H9 (cell line): ENCODE results near the gene ZNF77. TPM values are rescaled to one million over a fixed set of nuclear protein-coding genes. Genes with fewer than 3 reads are reported as not detected.

Source experiments
- DNase-seq: peaks from one replicate; pipeline ENCODE4 v3.0.0-alpha.2; 2017
- H2AFZ ChIP-seq: one replicate; pipeline ENCODE4 v1.6.1; 2013; ENCODE audit warnings: mild to moderate bottlenecking, low read length, control low read depth, moderate library complexity
- H2AK5ac ChIP-seq: 2 replicates; pipeline ENCODE4 v1.6.1; 2013; ENCODE audit warnings: low read length, control low read depth, mixed read lengths; ENCODE audit not compliant: insufficient read length
- H2BK120ac ChIP-seq: one replicate; pipeline ENCODE4 v1.6.1; 2013; ENCODE audit warnings: low read depth, mild to moderate bottlenecking, low read length, control low read depth, inconsistent platforms; ENCODE audit not compliant: poor library complexity, severe bottlenecking
- H2BK12ac ChIP-seq: 2 replicates; pipeline ENCODE4 v1.6.1; 2013; ENCODE audit warnings: low read length, control low read depth, mixed read lengths, low read depth; ENCODE audit not compliant: insufficient read length
- H2BK15ac ChIP-seq: 2 replicates; pipeline ENCODE4 v1.6.1; 2013; ENCODE audit warnings: low read depth, low read length, control low read depth
- H2BK20ac ChIP-seq: one replicate; pipeline ENCODE4 v1.6.1; 2013; ENCODE audit warnings: low read depth, mild to moderate bottlenecking, low read length, control low read depth, inconsistent platforms; ENCODE audit not compliant: poor library complexity, severe bottlenecking
- H2BK5ac ChIP-seq: 2 replicates; pipeline ENCODE4 v1.6.1; 2013; ENCODE audit warnings: low read length, control low read depth, mixed read lengths; ENCODE audit not compliant: insufficient read length
- H3K14ac ChIP-seq: 2 replicates; pipeline ENCODE4 v1.6.1; 2013; ENCODE audit warnings: low read length, control low read depth; ENCODE audit not compliant: insufficient read depth
- H3K18ac ChIP-seq: 2 replicates; pipeline ENCODE4 v1.6.1; 2013; ENCODE audit warnings: low read depth, mild to moderate bottlenecking, mixed read lengths, low read length, control low read depth; ENCODE audit not compliant: insufficient read length
- H3K23ac ChIP-seq: 2 replicates; pipeline ENCODE4 v1.6.1; 2013; ENCODE audit warnings: low read length, control low read depth, mixed read lengths, low read depth; ENCODE audit not compliant: insufficient read length
- H3K23me2 ChIP-seq: 2 replicates; pipeline ENCODE4 v1.6.1; 2013; ENCODE audit warnings: low read depth, mild to moderate bottlenecking, mixed read lengths, low read length, control low read depth; ENCODE audit not compliant: insufficient read length, poor library complexity, severe bottlenecking
- H3K27ac ChIP-seq: 2 replicates; pipeline ENCODE4 v1.5.1; 2013; ENCODE audit warnings: low read length, control low read depth, mixed read lengths, low read depth; ENCODE audit not compliant: insufficient read length
- H3K27me3 ChIP-seq: 2 replicates; pipeline ENCODE4 v1.6.1; 2013; ENCODE audit warnings: low read length, control low read depth, inconsistent platforms; ENCODE audit not compliant: insufficient read depth
- H3K4ac ChIP-seq: 2 replicates; pipeline ENCODE4 v1.6.1; 2013; ENCODE audit warnings: low read depth, mild to moderate bottlenecking, control low read depth, inconsistent platforms, low read length, moderate library complexity
- H3K4me1 ChIP-seq: 2 replicates; pipeline ENCODE4 v1.6.1; 2013; ENCODE audit warnings: low read length, control low read depth, inconsistent platforms; ENCODE audit not compliant: insufficient read depth
- H3K4me2 ChIP-seq: 2 replicates; pipeline ENCODE4 v1.6.1; 2013; ENCODE audit warnings: low read length, control low read depth, mixed read lengths; ENCODE audit not compliant: insufficient read length, insufficient read depth
- H3K56ac ChIP-seq: 2 replicates; pipeline ENCODE4 v1.6.1; 2013; ENCODE audit warnings: low read depth, mild to moderate bottlenecking, mixed read lengths, low read length, control low read depth; ENCODE audit not compliant: insufficient read length
- H3K79me1 ChIP-seq: 2 replicates; pipeline ENCODE4 v1.6.1; 2013; ENCODE audit warnings: low read depth, mild to moderate bottlenecking, moderate library complexity, low read length, control low read depth, inconsistent platforms; ENCODE audit not compliant: insufficient read depth, poor library complexity, severe bottlenecking
- H3K79me2 ChIP-seq: 2 replicates; pipeline ENCODE4 v1.6.1; 2013; ENCODE audit warnings: low read length, control low read depth, inconsistent platforms; ENCODE audit not compliant: insufficient read depth
- H3K9ac ChIP-seq: 2 replicates; pipeline ENCODE4 v1.6.1; 2013; ENCODE audit warnings: low read length, control low read depth, mixed read lengths; ENCODE audit not compliant: insufficient read length; ENCODE audit errors: extremely low read depth
- H3K9me3 ChIP-seq: one replicate; pipeline ENCODE4 v1.6.1; 2013; ENCODE audit warnings: low read depth, low read length, inconsistent platforms; ENCODE audit not compliant: control insufficient read depth
- H3T11ph ChIP-seq: one replicate; pipeline ENCODE4 v1.6.1; 2013; ENCODE audit warnings: mild to moderate bottlenecking, low read length, control low read depth, inconsistent platforms
- H4K20me1 ChIP-seq: one replicate; pipeline ENCODE4 v1.6.1; 2013; ENCODE audit not compliant: control insufficient read depth, insufficient read length, insufficient read depth
- H4K5ac ChIP-seq: 2 replicates; pipeline ENCODE4 v1.6.1; 2013; ENCODE audit warnings: low read depth, mild to moderate bottlenecking, mixed read lengths, low read length, control low read depth; ENCODE audit not compliant: insufficient read length
- H4K8ac ChIP-seq: replicated peaks from 2 replicates; pipeline ENCODE4 v1.6.1; 2013; ENCODE audit warnings: low read length, control low read depth, mixed read lengths, low read depth; ENCODE audit not compliant: insufficient read length
- H4K91ac ChIP-seq: 2 replicates; pipeline ENCODE4 v1.6.1; 2013; ENCODE audit warnings: low read depth, mild to moderate bottlenecking, moderate library complexity, mixed read lengths, low read length, control low read depth; ENCODE audit not compliant: insufficient read length
- H3K27ac Mint-ChIP-seq, 3 experiments: 2 replicates in 2 of 3; 3 replicates in 1 of 3; pipeline ENCODE4 v1.8.0; 2020 to 2021; ENCODE audit warnings: mixed read lengths in 3 of 3, mild to moderate bottlenecking in 1 of 3, moderate library complexity in 1 of 3
- H3K27me3 Mint-ChIP-seq: 2 replicates; pipeline ENCODE4 v1.8.0; 2021; ENCODE audit warnings: low read depth, mild to moderate bottlenecking, moderate library complexity, mixed read lengths
- H3K36me3 Mint-ChIP-seq, 3 experiments: 2 replicates in 2 of 3; 3 replicates in 1 of 3; pipeline ENCODE4 v1.8.0; 2020 to 2021; ENCODE audit warnings: low read depth in 3 of 3, mixed read lengths in 3 of 3; ENCODE audit not compliant: insufficient read depth in 1 of 3
- H3K4me1 Mint-ChIP-seq, 2 experiments: 2 replicates each; pipeline ENCODE4 v1.8.0; 2020; ENCODE audit warnings: mixed read lengths in 2 of 2
- H3K4me3 Mint-ChIP-seq, 2 experiments: 2 replicates in 1 of 2; 3 replicates in 1 of 2; pipeline ENCODE4 v1.8.0; 2020 to 2021; ENCODE audit warnings: mild to moderate bottlenecking in 2 of 2, mixed read lengths in 2 of 2, moderate library complexity in 1 of 2
- H3K9me3 Mint-ChIP-seq, 2 experiments: 2 replicates in 1 of 2; 3 replicates in 1 of 2; pipeline ENCODE4 v1.8.0; 2020; ENCODE audit warnings: mild to moderate bottlenecking in 2 of 2, mixed read lengths in 2 of 2, moderate library complexity in 1 of 2
- whole genome bisulfite sequencing: extraction: QIAGEN DNeasy Blood & Tissue Kit; methylation state at CpG from one replicate; pipeline ENCODE4 v1.1.7; 2013; ENCODE audit warnings: missing lambda C conversion rate, low lambda C conversion rate, mixed read lengths; ENCODE audit not compliant: insufficient read length; ENCODE audit errors: extremely low coverage; 5-methylcytosine and 5-hydroxymethylcytosine counted together
- total RNA-seq: library from RNA; stranded (reverse); gene quantifications from 2 replicates; pipeline ENCODE4 v1.2.1, GENCODE V29; 2021
- TF ChIP-seq, protein P1 (sequence below): fragments of 200-600 bp; sonication (generic); conservative IDR thresholded peaks from 3 replicates; pipeline ENCODE4 v1.8.0; 2021; ENCODE audit warnings: antibody characterized with exemption, mild to moderate bottlenecking

Gene ZNF77
- total RNA-seq, 1 experiment from 2014 or later, result 4.6 TPM

DNA sequence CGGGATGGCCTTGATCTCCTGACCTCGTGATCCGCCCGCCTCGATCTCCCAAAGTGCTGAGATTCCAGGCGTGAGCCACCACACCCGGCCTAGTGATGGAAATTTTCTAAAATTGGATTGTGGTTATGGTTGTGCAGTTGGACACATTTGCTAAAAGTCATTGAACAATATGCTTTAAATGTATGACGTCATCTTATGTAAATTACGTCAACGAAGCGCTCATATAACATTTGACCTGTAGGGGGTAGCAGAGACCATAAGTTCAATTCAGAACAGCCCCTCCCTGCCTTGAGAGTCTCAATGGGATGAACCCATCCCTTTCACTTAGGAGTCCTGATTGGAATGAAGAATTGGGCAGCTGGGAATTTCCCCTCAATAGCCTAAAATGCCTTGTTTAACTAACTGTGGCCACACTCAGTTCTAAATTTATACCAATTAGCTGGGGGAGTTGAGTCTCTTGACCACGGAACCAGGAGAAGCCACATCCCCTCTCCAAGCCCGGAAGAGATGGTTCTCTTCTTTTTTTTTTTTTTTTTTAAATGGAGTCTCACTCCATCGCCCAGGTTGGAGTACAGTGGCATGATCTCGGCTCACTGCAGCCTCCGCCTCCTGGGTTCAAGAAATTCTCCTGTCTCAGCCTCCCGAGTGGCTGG is 17.4 kb upstream of the ZNF77 start:
- peak overlapping the region in 1 of 3 experiments; percentile 68; a peak in 2 of 7 replicates for H3K27ac Mint-ChIP-seq

More for the DNA sequence above, 17.4 kb upstream of the ZNF77 start:
- no peak overlapping the region for H3K27ac ChIP-seq
- H3K79me1 ChIP-seq, result no peaks in the 10 kb centered on the region
- H3T11ph ChIP-seq, result no peak overlapping the region
- H3K4me2 ChIP-seq, result no peak overlapping the region
- no peak overlapping the region for H3K14ac ChIP-seq
- TF ChIP-seq, protein P1, sequence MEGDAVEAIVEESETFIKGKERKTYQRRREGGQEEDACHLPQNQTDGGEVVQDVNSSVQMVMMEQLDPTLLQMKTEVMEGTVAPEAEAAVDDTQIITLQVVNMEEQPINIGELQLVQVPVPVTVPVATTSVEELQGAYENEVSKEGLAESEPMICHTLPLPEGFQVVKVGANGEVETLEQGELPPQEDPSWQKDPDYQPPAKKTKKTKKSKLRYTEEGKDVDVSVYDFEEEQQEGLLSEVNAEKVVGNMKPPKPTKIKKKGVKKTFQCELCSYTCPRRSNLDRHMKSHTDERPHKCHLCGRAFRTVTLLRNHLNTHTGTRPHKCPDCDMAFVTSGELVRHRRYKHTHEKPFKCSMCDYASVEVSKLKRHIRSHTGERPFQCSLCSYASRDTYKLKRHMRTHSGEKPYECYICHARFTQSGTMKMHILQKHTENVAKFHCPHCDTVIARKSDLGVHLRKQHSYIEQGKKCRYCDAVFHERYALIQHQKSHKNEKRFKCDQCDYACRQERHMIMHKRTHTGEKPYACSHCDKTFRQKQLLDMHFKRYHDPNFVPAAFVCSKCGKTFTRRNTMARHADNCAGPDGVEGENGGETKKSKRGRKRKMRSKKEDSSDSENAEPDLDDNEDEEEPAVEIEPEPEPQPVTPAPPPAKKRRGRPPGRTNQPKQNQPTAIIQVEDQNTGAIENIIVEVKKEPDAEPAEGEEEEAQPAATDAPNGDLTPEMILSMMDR, result peak; percentile 87
- peak; percentile 62 for DNase-seq
- H3K56ac ChIP-seq, result no peak overlapping the region
- no peak overlapping the region for H2BK12ac ChIP-seq
- no peaks in the 10 kb centered on the region for H3K79me2 ChIP-seq
- no peak overlapping the region for H3K9ac ChIP-seq
- WGBS, result no CpG with 5 or more reads among the region's 17 CpGs
- H2AK5ac ChIP-seq, result no peak overlapping the region
- H3K36me3 Mint-ChIP-seq, result no peaks in the 10 kb centered on the region
- no peaks in the 10 kb centered on the region for H3K23me2 ChIP-seq
- H4K5ac ChIP-seq, result no peak overlapping the region
- no peak overlapping the region for H2BK15ac ChIP-seq
- no peaks in the 10 kb centered on the region for H3K27me3 ChIP-seq
- H2BK5ac ChIP-seq, result no peak overlapping the region
- no peak overlapping the region for H2BK120ac ChIP-seq
- no peaks in the 10 kb centered on the region for H4K20me1 ChIP-seq
- H3K4me1 ChIP-seq, result no peaks in the 10 kb centered on the region
- peaks cover 7% of the 10 kb centered on the region for H3K27me3 Mint-ChIP-seq
- no peak overlapping the region for H3K4ac ChIP-seq
- no peak overlapping the region for H2AFZ ChIP-seq
- no peak overlapping the region for H3K23ac ChIP-seq
- no peak overlapping the region for H4K91ac ChIP-seq
- no peaks in the 10 kb centered on the region for H3K9me3 ChIP-seq
- H3K4me3 Mint-ChIP-seq, result peak overlapping the region in 1 of 2 experiments; percentile 44; a peak in 2 of 5 replicates
- H3K4me1 Mint-ChIP-seq, result peaks cover 2% of the 10 kb centered on the region in 2 experiments; a peak in 3 of 4 replicates
- peaks cover 1 to 2% of the 10 kb centered on the region in 2 experiments; a peak in 3 of 5 replicates for H3K9me3 Mint-ChIP-seq
- H3K18ac ChIP-seq, result no peak overlapping the region
- no peak overlapping the region for H4K8ac ChIP-seq
- H2BK20ac ChIP-seq, result no peak overlapping the region
